Measurements from ENCODE around the gene TRERF1. TPM values are rescaled to one million over a fixed set of nuclear protein-coding genes. Genes with fewer than 3 reads are reported as not detected.

The TRERF1 gene
- total RNA-seq, 1 donor from 2014 or later = 8.3 TPM

DNA sequence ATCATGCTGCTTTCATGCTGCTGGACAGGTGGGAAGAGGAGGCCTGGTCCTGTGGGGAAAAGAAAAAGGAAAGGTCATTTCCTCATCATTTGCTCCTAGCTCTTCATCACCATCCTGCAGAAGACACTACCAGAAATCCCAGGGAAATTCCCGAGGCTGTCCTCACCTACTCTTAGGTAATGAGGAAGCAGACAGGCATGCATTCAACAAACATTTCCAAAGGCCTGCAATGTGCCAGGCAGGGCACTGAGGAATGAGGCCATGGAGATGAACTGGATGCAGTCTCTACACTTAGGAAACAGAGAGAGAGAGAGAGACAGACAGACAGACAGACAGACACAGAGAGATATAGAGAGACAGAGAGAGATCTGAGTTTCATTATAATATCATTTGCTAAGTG is 151.0 kb downstream of the TRERF1 start:
- Histone ChIP-seq H3K79me2 (ENCODE audit: low read depth) (peaks cover 12% of the 10 kb centered on the region), H3K4me1 (no peaks in the 10 kb centered on the region), H3F3A (ENCODE audit: low read depth) (peaks cover 8% of the 10 kb centered on the region), H3K27me3 (no peaks in the 10 kb centered on the region), H2AFZ (replicated peaks) (no peak overlapping the region), H3K27ac (no peak overlapping the region), H3K9ac (no peak overlapping the region), H3K4me2 (no peak overlapping the region), H3K36me3 (no peaks in the 10 kb centered on the region), H3K9me3 (ENCODE audit: low read depth) (no peaks in the 10 kb centered on the region), H3K4me3 (no peak overlapping the region), H4K20me1 (ENCODE audit: low read depth) (peaks cover 15% of the 10 kb centered on the region)
- peaks cover 14% of the 10 kb centered on the region for H3K4me1 Mint-ChIP-seq
- no peaks in the 10 kb centered on the region for H3K9me3 Mint-ChIP-seq
- peaks cover 11% of the 10 kb centered on the region for H3K36me3 Mint-ChIP-seq
- no peak for DNase-seq (ENCODE audit: low spot score)
- H3K27me3 Mint-ChIP-seq (ENCODE audit: insufficient read depth, low read depth) = no peaks in the 10 kb centered on the region
- TF ChIP-seq EZH2phosphoT487 (IDR thresholded peaks at IDR 0.05) (no peak), EZH2 (IDR thresholded peaks at IDR 0.05) (no peak)
- TF ChIP-seq, protein P1, sequence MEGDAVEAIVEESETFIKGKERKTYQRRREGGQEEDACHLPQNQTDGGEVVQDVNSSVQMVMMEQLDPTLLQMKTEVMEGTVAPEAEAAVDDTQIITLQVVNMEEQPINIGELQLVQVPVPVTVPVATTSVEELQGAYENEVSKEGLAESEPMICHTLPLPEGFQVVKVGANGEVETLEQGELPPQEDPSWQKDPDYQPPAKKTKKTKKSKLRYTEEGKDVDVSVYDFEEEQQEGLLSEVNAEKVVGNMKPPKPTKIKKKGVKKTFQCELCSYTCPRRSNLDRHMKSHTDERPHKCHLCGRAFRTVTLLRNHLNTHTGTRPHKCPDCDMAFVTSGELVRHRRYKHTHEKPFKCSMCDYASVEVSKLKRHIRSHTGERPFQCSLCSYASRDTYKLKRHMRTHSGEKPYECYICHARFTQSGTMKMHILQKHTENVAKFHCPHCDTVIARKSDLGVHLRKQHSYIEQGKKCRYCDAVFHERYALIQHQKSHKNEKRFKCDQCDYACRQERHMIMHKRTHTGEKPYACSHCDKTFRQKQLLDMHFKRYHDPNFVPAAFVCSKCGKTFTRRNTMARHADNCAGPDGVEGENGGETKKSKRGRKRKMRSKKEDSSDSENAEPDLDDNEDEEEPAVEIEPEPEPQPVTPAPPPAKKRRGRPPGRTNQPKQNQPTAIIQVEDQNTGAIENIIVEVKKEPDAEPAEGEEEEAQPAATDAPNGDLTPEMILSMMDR (IDR thresholded peaks at IDR 0.05) = no peak
- no peak overlapping the region for H3K27ac Mint-ChIP-seq
- no peak overlapping the region for H3K4me3 Mint-ChIP-seq

DNA sequence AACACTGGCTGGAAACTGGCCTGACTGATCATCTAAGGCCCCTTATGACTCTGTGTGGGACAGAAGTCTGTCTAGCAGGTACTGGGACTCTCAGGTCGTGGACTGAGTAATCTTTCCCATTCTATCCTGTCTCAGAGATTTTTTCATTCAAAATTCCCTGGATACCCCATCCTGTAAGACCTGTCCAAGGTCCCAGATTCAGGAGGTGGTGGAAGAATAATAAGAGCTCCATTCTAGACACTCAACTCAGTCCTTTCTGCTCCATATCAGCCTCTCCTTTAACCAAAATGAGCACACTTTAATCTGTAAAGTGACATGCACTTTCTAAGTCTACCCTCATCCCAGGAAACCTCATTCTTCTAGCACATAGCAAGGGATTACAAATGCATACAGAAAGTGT is 151.5 kb downstream of the TRERF1 start:
- no peaks in the 10 kb centered on the region for H3K27me3 ChIP-seq
- H3K9me3 Mint-ChIP-seq = no peaks in the 10 kb centered on the region
- H3K4me2 ChIP-seq = no peak overlapping the region

DNA sequence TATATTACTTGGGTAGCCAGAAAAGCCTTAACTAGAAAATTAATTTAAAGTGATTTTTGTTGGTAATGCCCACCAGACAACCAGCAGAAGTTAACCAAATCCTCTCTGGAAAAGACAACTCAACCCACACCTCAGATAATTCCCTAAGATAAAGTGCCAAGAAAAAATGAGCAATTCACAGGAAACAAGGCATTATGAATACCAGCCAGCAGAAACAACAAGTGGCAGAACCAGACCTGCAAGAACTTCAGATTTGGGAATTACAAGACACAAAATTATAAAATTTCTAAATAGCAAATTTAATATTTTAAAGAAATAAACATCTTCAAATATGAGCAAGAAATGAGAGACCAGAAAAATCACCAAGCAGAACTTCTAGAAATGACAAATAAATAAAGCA is 154.1 kb downstream of the TRERF1 start:
- no peaks in the 10 kb centered on the region for H3K27me3 ChIP-seq
- TF ChIP-seq, protein P1 (IDR thresholded peaks at IDR 0.05) = no peak
- TF ChIP-seq EZH2phosphoT487 (IDR thresholded peaks at IDR 0.05) (no peak), EZH2 (IDR thresholded peaks at IDR 0.05) (no peak)

More for the DNA sequence above, 151.5 kb downstream of the TRERF1 start:
- no peak for DNase-seq (ENCODE audit: low spot score)
- Mint-ChIP-seq H3K27me3 (ENCODE audit: insufficient read depth, low read depth) (no peaks in the 10 kb centered on the region), H3K4me1 (peaks cover 10% of the 10 kb centered on the region), H3K36me3 (peaks cover 11% of the 10 kb centered on the region), H3K4me3 (no peak overlapping the region), H3K27ac (no peak overlapping the region)
- Histone ChIP-seq H3K79me2 (ENCODE audit: low read depth) (peaks cover 17% of the 10 kb centered on the region), H3K36me3 (no peaks in the 10 kb centered on the region), H2AFZ (replicated peaks) (no peak overlapping the region), H3K27ac (no peak overlapping the region), H3K4me3 (no peak overlapping the region), H4K20me1 (ENCODE audit: low read depth) (peaks cover 13% of the 10 kb centered on the region), H3K9ac (no peak overlapping the region), H3K9me3 (ENCODE audit: low read depth) (no peaks in the 10 kb centered on the region), H3F3A (ENCODE audit: low read depth) (peaks cover 3% of the 10 kb centered on the region), H3K4me1 (no peaks in the 10 kb centered on the region)
- TF ChIP-seq EZH2 (IDR thresholded peaks at IDR 0.05) (no peak), EZH2phosphoT487 (IDR thresholded peaks at IDR 0.05) (no peak)
- TF ChIP-seq, protein P1 (IDR thresholded peaks at IDR 0.05) = no peak

More for the DNA sequence above, 154.1 kb downstream of the TRERF1 start:
- Mint-ChIP-seq H3K36me3 (peaks cover 11% of the 10 kb centered on the region), H3K4me3 (no peak overlapping the region), H3K4me1 (no peaks in the 10 kb centered on the region), H3K9me3 (no peaks in the 10 kb centered on the region), H3K27ac (no peak overlapping the region), H3K27me3 (ENCODE audit: insufficient read depth, low read depth) (no peaks in the 10 kb centered on the region)
- H2AFZ ChIP-seq (replicated peaks) = no peak overlapping the region
- DNase-seq (ENCODE audit: low spot score) = no peak
- no peaks in the 10 kb centered on the region for H3K9me3 ChIP-seq (ENCODE audit: low read depth)
- peaks cover 8% of the 10 kb centered on the region for H3K79me2 ChIP-seq (ENCODE audit: low read depth)
- no peak overlapping the region for H3K9ac ChIP-seq
- no peaks in the 10 kb centered on the region for H3F3A ChIP-seq (ENCODE audit: low read depth)
- H4K20me1 ChIP-seq (ENCODE audit: low read depth) = no peaks in the 10 kb centered on the region
- no peak overlapping the region for H3K4me2 ChIP-seq
- H3K4me3 ChIP-seq = no peak overlapping the region
- no peaks in the 10 kb centered on the region for H3K4me1 ChIP-seq
- no peaks in the 10 kb centered on the region for H3K36me3 ChIP-seq
- H3K27ac ChIP-seq = no peak overlapping the region
